ENCODE results near the gene RNF144A.

GRCh38 chr2:7041421-7041820, 124.2 kb downstream of the RNF144A start:
- TF ChIP-seq EZH2 (IDR thresholded peaks at IDR 0.05; ENCODE audit: low read length, missing control alignments) (no peak), CTCF (conservative IDR thresholded peaks at IDR 0.05 in 1 of 2, IDR thresholded peaks at IDR 0.05 in 1 of 2; ENCODE audit: low read depth in 1 of 2, low read length in 2 of 2) (no peak)
